UCSD-AML1 (cell line): ENCODE data around the gene NEAT1.
"Not testable (repeated sequence)": the region's sequence is repeated elsewhere in the genome, so short reads cannot be mapped to it uniquely, and the experiment has no call there.

Experiments used
- DNase-seq: peaks from one replicate; lab custom pipeline; 2025; ENCODE audit not compliant: unreplicated experiment; lab: John Stamatoyannopoulos, UW

The NEAT1 gene

GRCh38 chr11:65404638-65405339 lies 17.8 kb upstream of the NEAT1 start:
- DNase-seq: no peak

GRCh38 chr11:65410936-65411680 lies 11.5 kb upstream of the NEAT1 start:
- no peak for DNase-seq

DNA sequence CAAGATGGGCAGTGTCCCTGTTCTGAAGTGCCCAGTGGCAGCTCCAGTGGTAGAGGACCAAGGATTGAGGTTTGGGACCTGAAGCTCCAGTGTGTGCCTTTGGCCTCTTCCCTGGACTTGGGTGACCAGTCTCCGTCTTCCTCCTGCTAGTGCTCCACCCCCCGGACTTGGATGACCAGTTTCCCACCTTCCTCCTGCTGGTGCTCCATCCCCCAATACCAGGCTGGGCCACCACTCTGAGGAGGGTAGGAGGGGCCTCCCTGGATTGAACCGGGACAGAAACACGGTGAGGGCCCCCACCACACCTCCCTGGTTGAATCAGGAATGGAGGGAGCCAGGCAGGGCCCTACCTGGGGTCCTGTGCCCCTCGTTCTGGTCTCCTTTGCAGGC lies 10.9 kb upstream of the NEAT1 start:
- no peak for DNase-seq

GRCh38 chr11:65412271-65413076 lies 10.1 kb upstream of the NEAT1 start:
- DNase-seq: no peak

- not testable (repeated sequence) for DNase-seq
Measured at GRCh38 chr11:65413077-65413664, 9.4 kb upstream of the NEAT1 start.

DNA sequence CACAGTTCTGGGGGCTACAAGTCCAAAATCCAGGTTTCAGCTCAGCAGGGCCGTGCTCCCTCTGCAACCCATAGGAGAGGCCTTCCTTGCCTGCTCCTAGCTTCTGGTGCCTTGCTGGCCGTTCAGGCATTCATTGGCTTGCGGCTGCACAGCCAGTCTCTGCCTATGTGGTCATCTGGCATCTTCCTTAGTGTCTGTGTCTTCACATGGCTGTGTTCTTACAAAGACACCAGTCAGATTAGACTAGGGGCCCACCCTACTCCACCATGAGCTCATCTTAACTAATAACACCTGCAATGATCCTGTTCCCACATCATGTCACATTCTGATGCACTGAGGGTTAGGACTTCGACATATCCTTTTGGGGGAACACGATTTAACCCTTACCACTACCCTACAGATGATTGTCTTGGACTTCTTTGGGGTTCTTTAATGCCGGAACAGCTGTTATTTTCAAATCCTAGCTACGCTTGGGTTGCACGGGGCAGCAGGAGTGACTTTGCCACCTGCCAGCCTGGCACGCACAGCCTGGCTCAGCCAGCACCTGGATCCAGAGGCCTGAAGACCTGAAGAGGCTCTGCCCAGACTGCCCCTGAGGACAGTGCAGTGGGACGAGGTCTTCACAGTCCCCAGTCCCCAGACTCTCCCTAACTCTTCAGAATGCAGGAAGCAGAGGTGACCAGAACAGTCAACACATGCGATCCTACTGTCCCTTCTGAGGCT lies 7.7 kb upstream of the NEAT1 start:
- no peak for DNase-seq

DNA sequence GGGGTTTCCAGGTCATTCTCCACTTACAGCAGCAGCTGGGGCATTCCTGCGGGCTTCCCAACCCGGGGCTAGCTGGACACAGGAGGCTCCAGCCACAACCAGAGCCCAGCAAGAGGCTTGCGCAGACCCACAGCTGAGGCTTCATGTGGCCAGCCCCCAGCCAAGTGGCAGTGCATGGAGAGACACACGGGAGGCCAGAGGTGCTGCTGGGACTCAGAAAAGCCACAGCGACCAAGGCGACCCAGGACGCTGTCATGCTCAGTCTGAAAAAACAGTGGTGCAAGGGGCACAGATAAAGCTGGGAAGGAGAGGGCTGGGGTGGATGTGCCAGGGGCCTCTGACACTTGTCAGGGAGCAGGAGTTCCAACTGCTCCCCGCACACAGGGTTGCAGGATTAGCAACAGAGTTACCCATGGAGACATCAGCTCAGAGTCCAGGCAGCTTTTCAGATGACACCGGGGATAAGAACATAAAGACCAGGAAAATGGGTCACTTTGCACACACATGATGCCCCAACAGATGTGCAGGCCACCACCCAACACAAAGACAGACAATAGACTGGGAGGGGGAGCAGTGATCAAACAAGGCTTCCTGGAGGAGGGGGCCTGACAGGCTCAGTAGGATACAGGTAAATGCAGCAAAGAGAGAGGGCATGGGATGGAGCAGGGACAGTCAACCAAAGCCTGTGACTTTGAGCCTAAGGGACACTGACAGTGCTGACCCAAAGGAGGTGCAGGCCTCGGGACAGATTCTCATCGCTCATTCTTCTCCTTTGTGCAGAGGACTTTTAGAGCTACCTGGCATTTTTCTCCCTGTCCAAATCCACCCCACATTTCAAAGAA lies 6.9 kb upstream of the NEAT1 start:
- no peak for DNase-seq

DNA sequence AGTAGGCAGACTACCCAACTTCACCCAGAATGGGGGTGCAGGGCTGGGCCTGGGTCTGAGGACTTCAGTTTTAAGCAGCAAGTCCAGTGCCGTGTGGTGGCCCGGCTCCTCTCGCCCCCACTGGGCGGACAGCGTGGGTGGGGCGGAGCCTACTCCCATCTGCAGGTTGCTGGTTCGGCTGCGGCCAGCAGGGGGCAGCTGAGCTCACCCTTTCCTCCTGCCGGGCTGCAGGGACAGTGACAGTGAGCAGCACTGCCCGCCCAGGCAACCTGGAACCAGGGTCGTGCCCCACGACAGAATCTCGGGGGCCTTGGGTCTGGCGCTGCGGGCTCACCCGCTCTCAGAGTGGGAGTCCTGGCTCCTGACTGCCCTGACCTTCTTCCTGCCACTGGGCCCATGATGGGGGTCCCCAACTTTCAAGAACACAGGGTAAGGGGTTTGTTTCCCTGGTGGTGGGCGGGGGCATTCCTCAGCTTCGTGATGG lies 6.2 kb upstream of the NEAT1 start:
- DNase-seq: peak; percentile 89

- DNase-seq: peak; percentile 58
Measured at GRCh38 chr11:65416841-65417701, 5.5 kb upstream of the NEAT1 start.

GRCh38 chr11:65417702-65418430 lies 4.7 kb upstream of the NEAT1 start:
- peak; percentile 70 for DNase-seq

- DNase-seq: no peak
Measured at GRCh38 chr11:65418431-65418680, 4.2 kb upstream of the NEAT1 start.

DNA sequence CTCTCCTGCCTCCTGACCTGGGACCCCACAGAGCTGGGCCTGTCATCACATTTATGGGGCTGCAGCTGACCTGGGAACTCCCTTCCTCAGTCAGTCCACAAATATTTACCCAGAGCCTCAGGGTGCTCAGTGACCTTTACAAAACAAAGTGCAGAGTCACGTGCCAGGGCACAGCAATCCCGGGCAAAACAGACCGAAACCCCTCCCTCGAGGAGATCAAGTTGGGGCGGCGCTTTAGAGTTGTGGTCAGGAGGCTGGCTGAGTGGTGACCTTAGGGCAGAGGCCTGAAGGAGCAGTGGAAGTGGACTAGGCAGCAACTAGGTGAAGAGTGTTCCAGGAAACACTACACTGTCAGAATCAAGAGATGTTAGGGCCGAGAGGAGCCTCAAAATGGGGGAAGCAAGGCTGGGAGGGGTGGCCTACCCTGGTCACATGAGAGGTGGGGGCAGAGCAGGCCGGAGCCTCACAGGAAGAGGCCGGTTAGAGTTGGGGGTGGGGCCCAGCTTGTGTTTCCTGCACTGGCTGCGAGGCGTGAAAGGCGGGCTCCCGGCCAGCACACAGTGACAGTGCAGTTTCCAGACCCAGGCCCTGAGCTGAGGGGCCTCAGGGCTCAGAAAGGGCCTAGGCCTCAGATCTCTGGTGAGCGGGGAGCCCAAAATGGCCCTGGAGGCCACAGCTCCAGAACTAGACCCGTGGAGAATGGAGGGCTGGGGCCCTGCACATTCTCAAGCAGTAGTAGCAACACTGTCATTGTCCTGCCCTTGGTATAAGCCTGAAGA lies 3.7 kb upstream of the NEAT1 start:
- peak; percentile 97 for DNase-seq

DNA sequence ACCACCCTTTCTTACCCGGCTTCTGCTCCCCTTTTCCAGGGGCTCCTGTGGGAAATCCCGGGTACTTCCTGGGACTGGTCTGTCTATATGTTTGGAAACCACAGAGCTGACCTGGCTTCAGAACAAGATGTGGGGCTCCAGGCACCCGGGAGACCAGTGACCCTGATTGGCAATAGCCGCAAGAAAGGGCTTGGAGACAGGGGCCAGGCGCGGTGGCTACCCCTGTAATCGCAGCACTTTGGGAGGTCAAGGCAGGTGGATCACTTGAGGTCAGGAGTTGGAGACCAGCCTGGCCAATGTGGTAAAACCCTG lies 3.2 kb upstream of the NEAT1 start:
- DNase-seq: no peak

DNA sequence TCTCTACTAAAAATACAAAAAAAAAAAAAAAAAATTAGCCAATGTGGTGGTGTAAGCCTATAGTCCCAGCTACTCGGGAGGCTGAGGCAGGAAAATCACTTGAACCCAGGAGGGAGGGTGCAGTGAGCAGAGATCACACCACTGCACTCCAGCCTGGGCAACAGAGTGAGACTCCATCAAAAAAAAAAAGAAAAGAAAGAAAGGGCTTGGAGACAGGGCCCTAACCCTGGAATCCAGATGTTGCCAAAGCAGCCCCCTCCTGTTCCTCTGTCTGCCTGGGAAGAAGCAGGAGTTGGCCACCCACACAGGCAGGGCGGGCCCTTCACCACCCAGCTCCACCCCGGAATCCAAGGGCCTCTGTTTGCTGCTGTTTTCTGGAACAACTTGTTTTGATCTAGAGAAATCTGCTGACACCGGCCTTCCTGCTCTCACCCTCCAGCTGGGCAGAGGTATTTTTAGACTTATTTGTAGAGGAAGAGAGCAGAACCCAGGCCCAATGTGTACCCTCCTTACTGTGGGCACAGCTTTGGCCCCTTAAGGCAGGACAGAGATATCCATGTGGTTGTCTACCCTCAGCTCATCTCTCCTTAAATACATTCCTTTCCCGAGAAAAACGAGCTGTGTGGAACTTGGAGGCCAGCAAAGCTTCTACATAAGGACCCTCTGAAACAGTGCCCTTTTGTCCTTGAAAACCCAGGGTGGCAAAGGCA lies 2.7 kb upstream of the NEAT1 start:
- DNase-seq: peak; percentile 88

- DNase-seq: no peak
Measured at GRCh38 chr11:65420506-65420905, 2.1 kb upstream of the NEAT1 start.

GRCh38 chr11:65420979-65421793 lies 1.4 kb upstream of the NEAT1 start:
- DNase-seq: peak; percentile 85
